ENCODE results near the gene PRRT4.

The PRRT4 gene

GRCh38 chr7:128310499-128310898 is 51.0 kb downstream of the PRRT4 start (continued):
- no peak for TF ChIP-seq ZBTB11 (tag by site-specific recombination; conservative IDR thresholded peaks at IDR 0.05; ENCODE audit: low read depth)
- no peak for TF ChIP-seq KLF8 (tag by site-specific recombination; IDR thresholded peaks at IDR 0.05)
- TF ChIP-seq ZNF580 (tag by site-specific recombination; IDR thresholded peaks at IDR 0.05): no peak
- TF ChIP-seq SCRT2 (tag by site-specific recombination; IDR thresholded peaks at IDR 0.05): no peak
- TF ChIP-seq REPIN1 (tag by site-specific recombination; IDR thresholded peaks at IDR 0.05; ENCODE audit: low read depth): no peak
- no peak for TF ChIP-seq HOXA7 (CRISPR knock-in tag; IDR thresholded peaks at IDR 0.05; ENCODE audit: borderline replicate concordance)
- TF ChIP-seq KLF9 (tag by site-specific recombination; IDR thresholded peaks at IDR 0.05; ENCODE audit: low read depth): no peak

- peaks cover 45 to 90% of the 10 kb centered on the region in 2 experiments for H3K36me3 ChIP-seq (ENCODE audit: control insufficient read depth in 2 of 2, insufficient read depth in 1 of 2, low read length in 2 of 2)
Observed at GRCh38 chr7:128309976-128310375, 51.5 kb downstream of the PRRT4 start.

GRCh38 chr7:128309124-128309523 is 52.4 kb downstream of the PRRT4 start:
- Histone ChIP-seq H3K4me3 (ENCODE audit: low read depth, low read length) (no peak overlapping the region), H3K9me3 (ENCODE audit: control insufficient read depth, insufficient read depth, low read depth, low read length) (no peaks in the 10 kb centered on the region), H3K4me1 (ENCODE audit: control insufficient read depth, insufficient read depth, low read length) (no peaks in the 10 kb centered on the region), H3K27ac (ENCODE audit: extremely low read depth, low read depth, low read length) (no peak overlapping the region), H3K36me3 (ENCODE audit: control insufficient read depth in 2 of 2, insufficient read depth in 1 of 2, low read length in 2 of 2) (peaks cover 46 to 87% of the 10 kb centered on the region in 2 experiments)
- ChIA-PET CTCF (interaction anchor here (0.6 kb wide), 1 partner anchor 34 kb away, joined by 3 read pairs; no protein-coding TSS in a partner anchor), POLR2A (no interaction called here)
- TF ChIP-seq ZNF18 (tag by site-specific recombination; IDR thresholded peaks at IDR 0.05) (no peak), ZNF155 (tag by site-specific recombination; IDR thresholded peaks at IDR 0.05) (no peak)

More at GRCh38 chr7:128309976-128310375, 51.5 kb downstream of the PRRT4 start:
- TF ChIP-seq PRDM10 (tag by site-specific recombination; IDR thresholded peaks at IDR 0.05): no peak
- ChIA-PET POLR2A (no interaction called here), CTCF (interaction anchor here (1.9 kb wide), 1 partner anchor 12 kb away, joined by 5 read pairs; no protein-coding TSS in a partner anchor)
- Histone ChIP-seq H3K4me1 (ENCODE audit: control insufficient read depth, insufficient read depth, low read length) (no peaks in the 10 kb centered on the region), H3K9me3 (ENCODE audit: control insufficient read depth, insufficient read depth, low read depth, low read length) (no peaks in the 10 kb centered on the region), H3K4me3 (ENCODE audit: low read depth, low read length) (no peak overlapping the region), H3K27ac (ENCODE audit: extremely low read depth, low read depth, low read length) (no peak overlapping the region)

- no peak overlapping the region for H3K27ac ChIP-seq (ENCODE audit: extremely low read depth, low read depth, low read length)
- ChIA-PET CTCF (interaction anchor here (0.5 to 1.1 kb wide), 2 partner anchors 15 to 599 kb away, joined by 3 to 4 read pairs; no protein-coding TSS in a partner anchor), POLR2A (no interaction called here)
- no peaks in the 10 kb centered on the region for H3K9me3 ChIP-seq (ENCODE audit: control insufficient read depth, insufficient read depth, low read depth, low read length)
- H3K36me3 ChIP-seq (ENCODE audit: control insufficient read depth in 2 of 2, insufficient read depth in 1 of 2, low read length in 2 of 2): peaks cover 35 to 84% of the 10 kb centered on the region in 2 experiments
- TF ChIP-seq ZNF600 (tag by site-specific recombination; IDR thresholded peaks at IDR 0.05): no peak
- TF ChIP-seq PRDM10 (tag by site-specific recombination; IDR thresholded peaks at IDR 0.05): no peak
- H3K4me1 ChIP-seq (ENCODE audit: control insufficient read depth, insufficient read depth, low read length): no peaks in the 10 kb centered on the region
- no peak overlapping the region for H3K4me3 ChIP-seq (ENCODE audit: low read depth, low read length)
Observed at GRCh38 chr7:128307061-128307460, 54.4 kb downstream of the PRRT4 start.
